Astrocyte (in vitro differentiated cells and primary cell): ENCODE data around the gene FSTL5.

Experiments used
- CTCF ChIP-seq: IDR thresholded peaks from 2 replicates; pipeline ENCODE4 v1.5.1; 2011; ENCODE audit warnings: low read depth, mild to moderate bottlenecking, inconsistent platforms, low read length, moderate library complexity; ENCODE audit not compliant: insufficient read depth
- EZH2 ChIP-seq: IDR thresholded peaks from 2 replicates; pipeline ENCODE4 v1.6.1; 2012; ENCODE audit warnings: mild to moderate bottlenecking, low read length, inconsistent platforms; ENCODE audit not compliant: insufficient read depth

GRCh38 chr4:161714022-161714751, 449.6 kb downstream of the FSTL5 start:
- TF ChIP-seq EZH2 (no peak), CTCF (no peak)
